ENCODE results near the gene WHRN.

DNA sequence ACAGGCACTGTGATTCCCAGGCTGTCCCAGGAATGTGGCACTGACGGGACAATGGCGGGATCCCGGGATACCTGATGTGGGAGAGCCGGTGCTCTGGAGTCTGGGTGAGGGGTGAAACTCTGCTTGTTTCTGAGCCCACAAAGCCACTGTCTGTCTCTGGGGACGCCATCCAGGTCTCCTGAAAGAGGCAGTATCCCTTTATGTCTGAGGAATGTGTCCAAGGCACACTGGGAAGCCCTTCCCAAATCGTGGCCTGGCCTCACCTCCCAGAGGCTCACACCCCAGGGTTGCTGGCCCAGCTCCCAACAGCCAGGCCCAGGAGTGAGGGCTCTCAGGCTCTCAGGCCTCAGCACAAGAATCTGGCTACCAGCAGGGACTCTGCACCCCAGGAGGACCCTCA is 148.5 kb downstream of the WHRN start:
- TF ChIP-seq, protein P1, sequence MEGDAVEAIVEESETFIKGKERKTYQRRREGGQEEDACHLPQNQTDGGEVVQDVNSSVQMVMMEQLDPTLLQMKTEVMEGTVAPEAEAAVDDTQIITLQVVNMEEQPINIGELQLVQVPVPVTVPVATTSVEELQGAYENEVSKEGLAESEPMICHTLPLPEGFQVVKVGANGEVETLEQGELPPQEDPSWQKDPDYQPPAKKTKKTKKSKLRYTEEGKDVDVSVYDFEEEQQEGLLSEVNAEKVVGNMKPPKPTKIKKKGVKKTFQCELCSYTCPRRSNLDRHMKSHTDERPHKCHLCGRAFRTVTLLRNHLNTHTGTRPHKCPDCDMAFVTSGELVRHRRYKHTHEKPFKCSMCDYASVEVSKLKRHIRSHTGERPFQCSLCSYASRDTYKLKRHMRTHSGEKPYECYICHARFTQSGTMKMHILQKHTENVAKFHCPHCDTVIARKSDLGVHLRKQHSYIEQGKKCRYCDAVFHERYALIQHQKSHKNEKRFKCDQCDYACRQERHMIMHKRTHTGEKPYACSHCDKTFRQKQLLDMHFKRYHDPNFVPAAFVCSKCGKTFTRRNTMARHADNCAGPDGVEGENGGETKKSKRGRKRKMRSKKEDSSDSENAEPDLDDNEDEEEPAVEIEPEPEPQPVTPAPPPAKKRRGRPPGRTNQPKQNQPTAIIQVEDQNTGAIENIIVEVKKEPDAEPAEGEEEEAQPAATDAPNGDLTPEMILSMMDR (IDR thresholded peaks at IDR 0.05; ENCODE audit: insufficient read depth, low read length): no peak
- TF ChIP-seq, protein P2, sequence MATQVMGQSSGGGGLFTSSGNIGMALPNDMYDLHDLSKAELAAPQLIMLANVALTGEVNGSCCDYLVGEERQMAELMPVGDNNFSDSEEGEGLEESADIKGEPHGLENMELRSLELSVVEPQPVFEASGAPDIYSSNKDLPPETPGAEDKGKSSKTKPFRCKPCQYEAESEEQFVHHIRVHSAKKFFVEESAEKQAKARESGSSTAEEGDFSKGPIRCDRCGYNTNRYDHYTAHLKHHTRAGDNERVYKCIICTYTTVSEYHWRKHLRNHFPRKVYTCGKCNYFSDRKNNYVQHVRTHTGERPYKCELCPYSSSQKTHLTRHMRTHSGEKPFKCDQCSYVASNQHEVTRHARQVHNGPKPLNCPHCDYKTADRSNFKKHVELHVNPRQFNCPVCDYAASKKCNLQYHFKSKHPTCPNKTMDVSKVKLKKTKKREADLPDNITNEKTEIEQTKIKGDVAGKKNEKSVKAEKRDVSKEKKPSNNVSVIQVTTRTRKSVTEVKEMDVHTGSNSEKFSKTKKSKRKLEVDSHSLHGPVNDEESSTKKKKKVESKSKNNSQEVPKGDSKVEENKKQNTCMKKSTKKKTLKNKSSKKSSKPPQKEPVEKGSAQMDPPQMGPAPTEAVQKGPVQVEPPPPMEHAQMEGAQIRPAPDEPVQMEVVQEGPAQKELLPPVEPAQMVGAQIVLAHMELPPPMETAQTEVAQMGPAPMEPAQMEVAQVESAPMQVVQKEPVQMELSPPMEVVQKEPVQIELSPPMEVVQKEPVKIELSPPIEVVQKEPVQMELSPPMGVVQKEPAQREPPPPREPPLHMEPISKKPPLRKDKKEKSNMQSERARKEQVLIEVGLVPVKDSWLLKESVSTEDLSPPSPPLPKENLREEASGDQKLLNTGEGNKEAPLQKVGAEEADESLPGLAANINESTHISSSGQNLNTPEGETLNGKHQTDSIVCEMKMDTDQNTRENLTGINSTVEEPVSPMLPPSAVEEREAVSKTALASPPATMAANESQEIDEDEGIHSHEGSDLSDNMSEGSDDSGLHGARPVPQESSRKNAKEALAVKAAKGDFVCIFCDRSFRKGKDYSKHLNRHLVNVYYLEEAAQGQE (IDR thresholded peaks at IDR 0.05; ENCODE audit: insufficient replicate concordance, low read depth): no peak
- no peak for TF ChIP-seq POLR2AphosphoS5 (IDR thresholded peaks at IDR 0.05; ENCODE audit: low read depth)
- TF ChIP-seq GABPA (IDR thresholded peaks at IDR 0.05; ENCODE audit: low read depth): no peak
